Activated T-cell treated with anti-CD3 and anti-CD28 coated beads for 24 hours (primary cell): Measurements from ENCODE around the gene SHISA6.
"Not testable (repeated sequence)": the region's sequence is repeated elsewhere in the genome, so short reads cannot be mapped to it uniquely, and the experiment has no call there.

ENCODE experiments used
- DNase-seq: peaks from one replicate; pipeline ENCODE4 v3.0.0-alpha.2; 2020; ENCODE audit warnings: low read depth

Gene SHISA6

DNA sequence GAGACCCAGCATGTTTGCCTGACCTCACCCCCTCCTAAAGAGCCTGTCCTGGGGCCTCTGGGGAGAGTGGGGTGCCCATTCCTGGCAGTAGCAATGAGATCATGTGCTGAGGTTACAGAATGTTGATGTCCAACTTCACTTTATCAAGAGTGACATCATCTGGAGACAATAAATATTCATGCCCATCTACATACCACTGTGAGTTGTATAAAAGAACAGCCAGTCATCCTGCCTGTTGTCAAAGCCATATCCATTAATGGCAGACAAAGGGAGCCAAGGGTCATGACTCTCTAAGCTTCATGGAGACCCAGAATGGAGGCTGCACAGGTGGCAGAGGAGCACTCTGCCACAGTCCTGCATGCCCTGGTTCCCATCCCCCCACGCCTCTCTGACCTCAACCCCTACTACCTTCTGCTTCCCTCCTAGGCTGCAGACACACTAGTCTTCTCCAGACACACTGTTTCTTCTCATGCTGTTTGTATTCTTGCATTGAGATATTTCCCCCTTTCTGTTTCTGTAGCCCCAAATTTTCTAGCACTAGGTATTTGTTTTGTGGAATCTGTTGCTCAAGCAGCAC, 27.1 kb downstream of the SHISA6 start:
- no peak for DNase-seq

DNA sequence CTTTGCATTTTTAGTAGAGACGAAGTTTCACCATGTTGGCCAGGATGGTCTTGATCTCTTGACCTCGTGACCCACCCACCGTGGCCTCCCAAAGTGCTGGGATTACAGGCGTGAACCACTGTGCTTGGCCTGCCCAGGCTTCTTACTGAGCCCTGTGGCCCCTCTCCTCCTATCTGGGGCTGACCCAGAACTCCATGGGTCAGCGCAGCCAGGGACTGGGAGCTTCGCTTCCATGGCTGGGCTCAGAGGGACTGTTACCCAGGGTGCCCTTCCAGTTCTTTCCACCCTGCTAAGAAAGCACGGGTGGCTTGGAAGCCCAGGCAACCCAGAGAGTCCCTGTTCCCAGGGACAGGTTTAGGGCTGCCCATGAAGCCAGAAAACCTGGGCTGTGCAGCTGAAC, 28.2 kb downstream of the SHISA6 start:
- DNase-seq: no peak

- no peak for DNase-seq
Observed at GRCh38 chr17:11272191-11272590, 31.2 kb downstream of the SHISA6 start.

DNA sequence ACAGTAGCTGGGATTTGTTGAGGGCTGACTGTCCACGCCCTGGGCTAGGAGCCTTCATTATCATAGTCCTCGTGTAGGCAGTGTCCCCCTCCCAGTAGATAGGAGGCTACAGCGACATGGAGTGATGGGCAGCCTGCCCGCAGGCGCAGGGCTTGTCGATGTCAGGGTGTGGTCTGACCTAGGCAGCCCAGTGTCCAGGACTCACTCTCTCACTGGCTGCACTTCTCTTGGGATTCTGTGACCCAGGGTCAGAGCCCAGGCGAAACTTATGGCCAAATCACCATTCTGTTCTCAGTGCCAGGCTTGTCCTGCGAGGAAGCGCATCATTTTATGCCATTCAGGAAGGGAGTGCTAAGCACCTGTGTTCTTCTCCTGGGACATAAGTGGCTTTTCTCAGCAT, 32.6 kb downstream of the SHISA6 start:
- no peak for DNase-seq

DNA sequence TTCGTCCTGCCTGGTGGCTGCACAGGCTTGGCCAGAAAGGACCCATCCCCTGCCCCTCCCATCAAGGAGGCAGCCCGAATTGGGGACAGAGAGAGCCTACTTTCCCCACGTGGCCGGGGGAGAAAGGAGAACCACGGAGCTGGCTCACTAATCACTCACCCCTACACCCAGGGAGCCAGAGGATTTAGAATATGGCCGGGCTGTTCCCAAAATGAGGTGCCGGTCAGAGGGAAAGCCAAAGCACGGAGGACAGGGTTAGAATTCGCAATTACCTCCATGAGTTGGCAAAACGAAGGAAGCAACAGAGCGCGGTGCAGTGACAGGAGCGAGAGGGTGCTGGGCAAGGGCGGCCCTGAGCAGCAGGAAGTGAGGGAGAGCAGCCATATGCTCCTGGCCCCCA, 33.1 kb downstream of the SHISA6 start:
- DNase-seq: no peak

- no peak for DNase-seq
Observed at GRCh38 chr17:11276486-11276885, 35.5 kb downstream of the SHISA6 start.

DNA sequence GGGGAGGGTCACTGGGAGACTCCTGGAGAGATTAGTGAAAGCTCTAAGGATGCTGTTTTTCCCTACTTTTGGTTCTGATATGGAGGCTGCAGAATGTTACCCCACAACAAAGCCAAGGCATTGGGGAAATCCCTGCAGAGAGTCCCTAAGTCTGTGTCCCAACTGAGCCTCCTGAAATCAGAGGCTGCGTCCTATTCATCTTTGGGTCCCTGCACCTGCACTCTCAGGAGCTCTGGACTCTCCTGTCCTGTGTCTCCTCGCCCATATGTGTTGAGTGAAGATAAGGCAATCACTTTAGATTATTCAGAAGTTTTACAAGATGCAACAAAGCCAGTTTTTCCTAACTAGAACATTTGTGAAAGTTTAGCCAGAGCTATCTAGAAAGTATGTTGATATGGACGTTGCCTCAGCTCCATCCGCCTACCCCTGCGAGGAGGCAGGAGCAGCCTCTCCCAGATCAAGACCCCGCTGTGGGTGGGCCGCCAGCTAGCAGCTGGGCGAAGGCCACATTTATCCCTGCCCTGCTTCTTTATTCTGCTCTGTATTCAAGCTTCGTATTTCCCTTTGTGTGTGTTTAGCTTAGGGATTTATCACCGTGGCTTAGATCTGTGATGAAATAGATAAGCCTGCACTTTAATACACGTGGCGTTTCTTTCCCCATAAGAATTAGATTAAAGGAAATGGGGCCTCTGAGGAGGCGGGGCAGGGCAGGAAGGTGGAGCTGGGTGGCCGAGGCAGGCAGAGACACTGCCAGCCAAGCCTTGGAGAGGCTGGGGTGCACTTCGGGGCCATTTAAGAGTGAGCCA, 37.4 kb downstream of the SHISA6 start:
- DNase-seq: no peak

DNA sequence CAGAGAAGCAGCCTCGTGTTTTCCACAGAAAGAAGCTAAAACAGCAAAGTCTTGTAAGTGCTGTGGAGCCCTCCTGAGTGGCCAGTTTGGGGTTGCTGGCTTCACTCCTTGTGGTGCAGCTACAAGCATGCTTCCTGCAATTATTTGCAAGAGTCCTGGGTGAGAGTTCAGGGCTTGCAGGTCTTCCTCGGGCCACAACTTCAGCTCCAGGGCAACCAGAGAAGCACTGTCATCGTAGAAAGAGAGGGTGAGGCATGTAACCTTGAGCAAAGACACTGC, 37.9 kb downstream of the SHISA6 start:
- DNase-seq: no peak

DNA sequence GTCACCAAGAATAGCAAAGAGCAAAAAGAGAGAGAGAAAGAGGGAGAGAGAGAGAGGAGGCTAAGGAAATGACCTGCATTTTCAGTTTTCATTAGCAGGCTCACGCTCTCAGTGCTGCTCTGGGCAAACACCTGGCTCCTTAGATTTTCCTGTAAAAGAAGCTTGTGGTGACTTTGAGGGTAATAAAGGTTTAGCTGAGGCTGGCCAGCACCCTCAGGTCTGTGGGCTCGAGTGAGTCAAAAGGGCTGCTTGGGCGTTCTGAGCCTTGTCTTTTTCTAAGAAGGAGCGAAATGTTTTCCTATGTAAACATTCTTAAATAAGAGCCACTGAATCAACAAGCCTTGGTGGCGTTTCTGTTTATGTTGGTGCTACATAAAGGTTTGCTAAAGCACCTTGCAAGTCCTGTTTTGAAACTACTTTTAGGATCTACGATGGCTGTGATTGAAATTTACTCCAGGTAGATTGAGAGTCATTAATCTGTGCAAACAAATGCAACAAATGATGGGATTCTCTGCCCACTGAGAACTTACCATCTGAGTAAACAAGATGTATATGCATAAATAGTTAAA, 38.8 kb downstream of the SHISA6 start:
- no peak for DNase-seq

DNA sequence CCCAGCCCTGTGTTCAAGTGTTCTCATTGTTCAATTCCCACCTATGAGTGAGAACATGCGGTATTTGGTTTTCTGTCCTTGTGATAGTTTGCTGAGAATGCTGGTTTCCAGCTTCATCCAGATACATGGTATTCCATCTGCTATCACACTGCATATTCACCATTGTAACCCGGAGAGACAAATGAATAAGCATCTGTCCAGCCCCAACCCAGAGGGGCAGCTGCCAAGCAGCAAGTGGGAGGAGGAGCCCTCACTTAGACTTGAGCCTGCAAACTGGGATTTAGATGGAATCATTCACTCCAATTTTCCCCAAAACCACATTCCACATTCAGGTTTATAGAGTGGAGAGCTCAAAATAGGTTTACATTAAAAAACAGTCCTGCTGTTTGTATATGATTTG, 41.6 kb downstream of the SHISA6 start:
- no peak for DNase-seq

GRCh38 chr17:11284811-11285210, 43.8 kb downstream of the SHISA6 start:
- no peak for DNase-seq

- DNase-seq: no peak
Observed at GRCh38 chr17:11285946-11286345, 44.9 kb downstream of the SHISA6 start.

DNA sequence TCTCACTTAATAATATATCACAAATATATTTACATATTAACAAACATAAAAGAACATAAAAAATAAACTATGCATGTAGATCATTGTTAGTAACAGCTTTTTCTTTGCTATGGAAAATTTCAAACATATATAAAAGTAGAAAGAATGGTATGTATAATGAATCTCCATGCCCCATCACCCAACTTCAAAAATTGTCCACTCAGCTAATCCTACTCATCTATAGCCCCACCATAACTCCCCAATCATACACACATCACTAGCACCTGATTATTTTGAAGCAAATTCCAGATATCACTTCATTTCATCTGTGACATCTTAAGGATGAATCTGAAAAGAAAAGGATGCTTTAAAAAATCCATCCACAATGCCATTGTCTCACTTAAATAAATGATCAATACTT, 46.8 kb downstream of the SHISA6 start:
- no peak for DNase-seq

DNA sequence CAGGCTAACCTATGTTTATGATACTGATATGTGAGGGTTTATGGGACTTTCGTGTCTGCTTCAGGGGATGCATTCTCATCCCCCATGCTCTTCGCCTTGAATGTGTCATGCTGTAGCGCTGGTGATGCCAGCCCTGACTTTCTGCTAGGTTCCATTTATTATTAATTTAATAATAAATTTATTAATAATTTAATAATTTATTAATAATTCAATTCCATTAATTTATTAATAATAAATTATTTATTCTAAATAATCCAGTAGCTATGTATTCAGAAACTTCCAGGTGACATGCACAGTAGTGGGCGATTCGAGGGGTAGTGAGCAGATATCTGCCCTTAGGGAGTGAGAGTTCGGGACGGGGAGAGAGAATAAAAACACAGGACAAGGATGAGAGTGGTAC, 49.8 kb downstream of the SHISA6 start:
- no peak for DNase-seq

GRCh38 chr17:11292491-11292890, 51.5 kb downstream of the SHISA6 start:
- DNase-seq: no peak

GRCh38 chr17:11293480-11293879, 52.5 kb downstream of the SHISA6 start:
- no peak for DNase-seq

- DNase-seq: no peak
Observed at GRCh38 chr17:11294826-11295225, 53.8 kb downstream of the SHISA6 start.

GRCh38 chr17:11296994-11297393, 56.0 kb downstream of the SHISA6 start:
- DNase-seq: no peak

- no peak for DNase-seq
Observed at GRCh38 chr17:11298401-11298800, 57.4 kb downstream of the SHISA6 start.

DNA sequence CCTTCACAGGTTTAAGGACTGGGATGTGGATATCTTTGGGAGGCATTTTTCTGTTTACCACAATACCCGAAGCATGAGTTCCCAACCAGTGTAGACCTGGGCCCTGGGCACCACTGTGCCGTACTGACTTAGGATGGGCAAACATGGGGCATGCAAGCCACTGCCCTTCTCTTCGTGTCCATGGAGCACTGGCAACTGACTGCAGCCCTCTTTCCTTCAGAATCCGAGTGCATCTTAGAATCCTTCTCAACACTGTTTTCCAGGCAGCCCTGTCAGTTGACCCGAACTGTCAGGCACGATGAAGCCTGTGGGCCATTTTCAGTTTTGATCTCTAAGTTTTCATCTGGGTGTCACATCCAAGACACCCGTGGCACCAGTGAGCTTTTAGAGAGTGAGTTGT, 59.2 kb downstream of the SHISA6 start:
- no peak for DNase-seq

- no peak for DNase-seq
Observed at GRCh38 chr17:11300738-11301137, 59.7 kb downstream of the SHISA6 start.

- not testable (repeated sequence) for DNase-seq
Observed at GRCh38 chr17:11301874-11302273, 60.9 kb downstream of the SHISA6 start.

DNA sequence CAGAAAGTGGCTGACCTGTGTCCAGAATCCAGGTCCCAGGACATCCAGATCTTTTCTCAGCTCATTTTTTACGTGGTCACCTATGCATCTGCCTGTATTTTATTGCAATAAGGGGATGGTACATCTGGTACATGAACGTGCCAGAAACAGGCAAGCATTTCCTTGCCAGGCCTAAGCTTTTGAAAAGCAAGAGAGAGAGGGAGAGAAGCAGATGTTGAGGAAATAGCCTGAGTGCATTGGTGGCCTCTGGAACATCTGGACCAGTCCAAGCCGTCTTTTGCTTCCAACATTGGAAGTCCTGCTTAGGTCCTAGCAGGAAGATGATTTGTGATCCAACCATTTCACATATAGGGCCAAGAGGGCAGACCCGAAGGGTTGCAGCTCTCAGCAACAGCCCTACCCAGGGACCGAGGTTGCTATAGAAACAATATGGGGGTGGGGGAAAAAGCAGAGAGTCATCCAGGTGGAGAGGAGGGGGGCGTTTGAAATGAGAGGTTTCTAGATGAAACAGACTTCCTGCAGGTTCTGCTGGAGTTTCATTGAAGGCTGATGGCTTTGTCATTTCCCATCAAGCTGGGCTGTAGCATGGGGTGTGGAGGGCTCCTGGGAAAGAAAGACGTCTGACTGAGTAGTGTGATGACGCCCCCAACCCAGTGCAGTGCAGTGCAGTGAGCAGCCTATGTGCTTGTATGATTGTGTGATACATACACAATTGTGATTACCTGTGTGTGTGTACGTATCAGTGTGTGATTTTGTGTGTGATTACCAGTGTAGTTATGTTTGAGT, 61.6 kb downstream of the SHISA6 start:
- DNase-seq: no peak
